ENCODE measurements around the gene KRT14.

Gene KRT14

DNA sequence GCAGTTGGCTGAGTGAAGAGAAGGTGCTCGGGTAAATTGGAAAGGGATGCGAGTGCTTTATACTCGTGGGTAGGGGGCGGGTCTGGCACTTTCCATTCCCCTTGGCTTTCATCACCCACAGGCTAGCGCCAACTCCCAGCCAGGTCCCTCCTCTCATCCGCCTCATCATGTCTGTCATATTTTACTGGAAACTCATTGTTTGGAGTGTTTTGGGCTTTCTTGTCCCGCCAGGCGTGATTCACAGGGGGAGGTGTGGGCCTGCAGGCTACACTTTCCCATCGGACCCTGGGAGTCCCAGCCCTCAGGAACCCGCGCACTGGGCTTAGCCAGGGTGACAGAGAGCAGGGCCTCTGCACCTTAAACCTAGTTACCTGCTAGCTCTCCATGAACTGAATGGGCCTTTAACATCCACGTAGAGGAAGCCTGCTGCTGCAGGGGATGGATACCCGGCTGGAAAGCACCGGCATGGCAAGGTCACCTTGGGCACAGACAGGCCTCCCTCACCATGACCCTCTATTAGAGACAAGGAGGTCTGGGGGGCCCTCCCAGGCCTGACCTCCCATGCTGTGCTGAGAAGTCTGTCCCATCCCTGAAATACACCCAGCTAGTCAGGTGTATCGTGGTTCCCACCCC is at the start of gene KRT14:
Gene KRT14 (minus strand): TSS at position 33 of the 633 bp plus-strand sequence. CDS start 61 bp downstream, outside the sequence.
- DNase-seq (ENCODE audit: extremely low read depth, low read depth), result no peak
- H3K4me3 ChIP-seq (replicated peaks; ENCODE audit: low read depth, low read length), result no peak within 1 kb of the TSS
- TF ChIP-seq CTCF (IDR thresholded peaks at IDR 0.05; ENCODE audit: low read depth, low read length, missing control alignments), result no peak

- TF ChIP-seq CTCF (IDR thresholded peaks at IDR 0.05; ENCODE audit: low read depth, low read length, missing control alignments), result no peak
- no peak overlapping the region for H3K4me3 ChIP-seq (replicated peaks; ENCODE audit: low read depth, low read length)
- no peak for DNase-seq (ENCODE audit: extremely low read depth, low read depth)
Observed at GRCh38 chr17:41635121-41636097, 48.7 kb upstream of the KRT14 start.

DNA sequence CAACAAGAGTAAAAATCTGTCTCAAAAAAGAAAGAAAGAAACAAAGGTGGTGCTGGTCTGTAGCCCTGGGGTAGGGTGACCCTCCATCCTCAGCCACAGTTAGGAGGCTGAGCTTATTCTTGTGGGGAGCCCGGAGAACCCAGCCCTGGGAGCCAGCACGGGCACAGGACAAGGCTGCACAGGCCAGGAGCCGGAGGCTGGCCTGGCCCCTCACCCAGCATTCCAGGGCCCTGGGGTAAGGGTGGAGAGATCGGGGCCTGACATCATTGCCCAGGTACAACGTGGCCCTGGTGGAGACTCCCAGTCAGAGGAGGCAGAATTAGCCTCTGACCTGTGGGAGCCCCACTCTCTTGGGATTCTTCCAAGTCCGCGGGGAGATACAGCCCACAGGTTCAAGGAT is 47.9 kb upstream of the KRT14 start:
- no peak for DNase-seq (ENCODE audit: extremely low read depth, low read depth)
- no peak for TF ChIP-seq CTCF (IDR thresholded peaks at IDR 0.05; ENCODE audit: low read depth, low read length, missing control alignments)
- H3K4me3 ChIP-seq (replicated peaks; ENCODE audit: low read depth, low read length), result no peak overlapping the region

DNA sequence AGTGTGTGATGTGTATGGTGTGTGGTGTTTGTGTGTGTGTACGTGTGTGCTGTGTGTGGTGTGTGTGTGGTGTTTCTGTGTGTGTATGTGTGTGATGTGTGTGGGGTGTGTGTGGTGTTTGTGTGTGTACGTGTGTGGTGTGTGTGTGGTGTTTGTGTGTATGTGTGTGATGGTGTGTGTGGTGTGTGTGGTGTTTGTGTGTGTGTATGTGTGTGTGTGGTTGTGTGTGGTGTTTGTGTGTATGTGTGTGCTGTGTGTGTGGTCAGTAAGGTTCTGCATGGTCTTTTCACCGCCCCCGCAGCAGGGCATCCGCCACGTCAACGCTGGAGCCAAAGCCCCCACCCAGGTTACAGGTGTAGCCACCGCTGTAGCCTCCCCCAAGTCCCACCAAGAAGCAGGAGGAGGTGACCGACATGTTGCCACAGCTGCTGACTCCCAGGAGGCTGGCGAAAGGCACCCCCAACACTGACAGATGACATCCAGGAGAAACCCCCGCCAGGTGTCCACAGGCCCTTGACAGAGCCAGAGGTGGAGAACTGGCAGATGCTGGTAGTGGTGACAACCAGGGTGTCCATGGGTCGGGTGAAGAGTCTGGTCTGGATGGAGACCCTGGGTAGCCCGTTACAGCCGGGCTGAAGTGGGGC is 47.0 kb upstream of the KRT14 start:
- TF ChIP-seq CTCF (IDR thresholded peaks at IDR 0.05; ENCODE audit: low read depth, low read length, missing control alignments), result no peak
- H3K4me3 ChIP-seq (replicated peaks; ENCODE audit: low read depth, low read length), result no peak overlapping the region
- DNase-seq (ENCODE audit: extremely low read depth, low read depth), result no peak

- H3K4me3 ChIP-seq (replicated peaks; ENCODE audit: low read depth, low read length), result no peak overlapping the region
- no peak for TF ChIP-seq CTCF (IDR thresholded peaks at IDR 0.05; ENCODE audit: low read depth, low read length, missing control alignments)
- no peak for DNase-seq (ENCODE audit: extremely low read depth, low read depth)
Observed at GRCh38 chr17:41632482-41633105, 45.9 kb upstream of the KRT14 start.

GRCh38 chr17:41631898-41632285 is 45.2 kb upstream of the KRT14 start:
- H3K4me3 ChIP-seq (replicated peaks; ENCODE audit: low read depth, low read length), result no peak overlapping the region
- TF ChIP-seq CTCF (IDR thresholded peaks at IDR 0.05; ENCODE audit: low read depth, low read length, missing control alignments), result no peak
- DNase-seq (ENCODE audit: extremely low read depth, low read depth), result no peak
